ENCODE data around the gene TMEM231. TPM values are rescaled to one million over a fixed set of nuclear protein-coding genes. Genes with fewer than 3 reads are reported as not detected.

TMEM231 gene
- total and polyA plus RNA-seq, 2 of the 8 experiments (the other 6 are each of a cell fraction or from before 2014, with no cell fraction given): 8.3 to 26.7 TPM

- no peak within 1 kb of the TSS for H2BK20ac ChIP-seq (ENCODE audit: low read length)
- POLR2A ChIA-PET (ENCODE audit: partially characterized antibody): interaction anchor here (0.7 to 3.6 kb wide), 8 partner anchors 10 to 133 kb away, joined by 3 to 21 read pairs (median 6); partner anchors contain the start of genes ADAT1, CFDP1, CHST6 and TMEM231
- no peaks in the 10 kb centered on the region for H3K27me3 ChIP-seq (replicated peaks in 1 of 4; ENCODE audit: control insufficient read depth in 3 of 4, extremely low read depth in 1 of 4, insufficient read depth in 3 of 4, low read length in 3 of 4)
- H2AK5ac ChIP-seq (ENCODE audit: low read depth, low read length): no peak within 1 kb of the TSS
- H2BK120ac ChIP-seq (replicated peaks; ENCODE audit: low read depth, low read length): peak within 1 kb of the TSS; percentile 86
- DNase-seq (ENCODE audit: low read depth in 1 of 2, low spot score in 2 of 2) (peak; percentile 63 to 98), FAIRE-seq (no peak)
- no peak within 1 kb of the TSS for H3K23ac ChIP-seq (ENCODE audit: insufficient read length)
- H3K18ac ChIP-seq (ENCODE audit: extremely low read depth, low read length): peak within 1 kb of the TSS; percentile 87
- CTCF ChIA-PET (ENCODE audit: partially characterized antibody): interaction anchor here (1.3 to 9.4 kb wide), 4 partner anchors 10 to 95 kb away, joined by 3 to 96 read pairs (median 6); no protein-coding TSS in a partner anchor
- WGBS, 2 experiments (ENCODE audit: extremely low coverage in 1 of 2, insufficient coverage in 1 of 2, insufficient read length in 1 of 2, insufficient replicate concordance in 2 of 2, low coverage in 1 of 2, low lambda C conversion rate in 2 of 2, missing lambda C conversion rate in 1 of 2): 1% methylated on average over 54 of the region's 69 CpGs; no CpG with 5 or more reads in 1 of the 2 experiments
- H4K91ac ChIP-seq (replicated peaks; ENCODE audit: insufficient read length, low read length): peak within 1 kb of the TSS; percentile 83
- H2BK15ac ChIP-seq (ENCODE audit: low read length): 0 out of 2 replicates have a peak within 1 kb of the TSS, but pooled peaks have one; percentile 72
- H3K23me2 ChIP-seq (ENCODE audit: low read depth, low read length): peaks cover 9% of the 10 kb centered on the region
- no peak within 1 kb of the TSS for H2BK12ac ChIP-seq (ENCODE audit: low read depth, low read length)
- H3K79me2 ChIP-seq (ENCODE audit: control insufficient read depth in 1 of 2, insufficient read depth in 2 of 2, low read length in 2 of 2): peaks cover 0 to 13% of the 10 kb centered on the region in 2 experiments; a peak in 2 of 4 replicates
- H3K79me1 ChIP-seq (ENCODE audit: low read depth, low read length): peaks cover 3% of the 10 kb centered on the region; the same call in 1 of the 2 replicates
- no peak within 1 kb of the TSS for H3K4ac ChIP-seq (replicated peaks; ENCODE audit: insufficient read length, low read depth, low read length)
- peaks cover 1 to 8% (median 3%) of the 10 kb centered on the region in 4 experiments; a peak in 5 of 7 replicates for H3K4me1 ChIP-seq (replicated peaks in 1 of 4; ENCODE audit: control insufficient read depth in 3 of 4, insufficient read depth in 4 of 4, low read length in 3 of 4)
- H3K9me3 ChIP-seq (ENCODE audit: insufficient read depth in 2 of 2, low read depth in 1 of 2, low read length in 1 of 2): no peaks in the 10 kb centered on the region
- no peak within 1 kb of the TSS for H3K14ac ChIP-seq (ENCODE audit: insufficient read length)
- peak within 1 kb of the TSS; percentile 82; the same call in 1 of the 2 replicates for H4K8ac ChIP-seq (ENCODE audit: extremely low read depth, insufficient read depth, low read length)
- no peak within 1 kb of the TSS for H2BK5ac ChIP-seq (ENCODE audit: low read depth, low read length)
- peaks cover 5 to 7% of the 10 kb centered on the region in 2 experiments for H4K20me1 ChIP-seq (replicated peaks in 1 of 2; ENCODE audit: control insufficient read depth in 1 of 2, insufficient read depth in 2 of 2, low read length in 2 of 2)
- peak within 1 kb of the TSS; percentile 95 for H2AFZ ChIP-seq (ENCODE audit: low read length)
- peak within 1 kb of the TSS; percentile 80 to 94 (median 88) for H3K4me3 ChIP-seq (ENCODE audit: extremely low read depth in 1 of 4, insufficient read depth in 2 of 4, low read depth in 3 of 4, low read length in 4 of 4)
- peak within 1 kb of the TSS; percentile 71 to 74 (median 74); a peak in 6 of 7 replicates for H3K9ac ChIP-seq (replicated peaks in 1 of 4; ENCODE audit: extremely low read depth in 1 of 4, low read depth in 3 of 4, low read length in 3 of 4)
- H4K5ac ChIP-seq (ENCODE audit: insufficient read length, low read depth, low read length): peak within 1 kb of the TSS; percentile 67
- H3K4me2 ChIP-seq (ENCODE audit: insufficient read depth in 1 of 2, low read depth in 2 of 2, low read length in 2 of 2): peak within 1 kb of the TSS; percentile 90 to 95
- H3K56ac ChIP-seq (replicated peaks; ENCODE audit: insufficient read length, low read depth, low read length): no peak within 1 kb of the TSS
- H3K36me3 ChIP-seq (ENCODE audit: control insufficient read depth in 2 of 4, insufficient read depth in 4 of 4, low read length in 3 of 4): peaks cover 4 to 32% (median 19%) of the 10 kb centered on the region in 4 experiments; a peak in 7 of 8 replicates
- H3K27ac ChIP-seq (ENCODE audit: low read depth, low read length): no peak within 1 kb of the TSS
- TF ChIP-seq EGR1 (IDR thresholded peaks at IDR 0.05; ENCODE audit: borderline replicate concordance, low read depth, low read length): 0 out of 2 replicates have a peak, but pooled peaks have one; percentile 10
- TF ChIP-seq MAX (IDR thresholded peaks at IDR 0.05): peak; percentile 38; the same call in 1 of the 2 replicates
- TF ChIP-seq YY1 (IDR thresholded peaks at IDR 0.05; ENCODE audit: low read depth, low read length): peak; percentile 76
- no peak for TF ChIP-seq BRCA1 (IDR thresholded peaks at IDR 0.05; ENCODE audit: low read depth, low read length)
- TF ChIP-seq TAF7 (optimal IDR thresholded peaks at IDR 0.05; ENCODE audit: borderline replicate concordance, low read depth, low read length): no peak
- TF ChIP-seq SP1 (IDR thresholded peaks at IDR 0.05; ENCODE audit: low read depth, low read length): peak; percentile 60; the same call in 1 of the 2 replicates
- TF ChIP-seq POLR2AphosphoS5 (IDR thresholded peaks at IDR 0.05; ENCODE audit: low read depth, low read length): peak; percentile 36; the same call in 1 of the 2 replicates
- no peak for TF ChIP-seq CBX5 (IDR thresholded peaks at IDR 0.05; ENCODE audit: low read depth, low read length)
- no peak for TF ChIP-seq SAP30 (IDR thresholded peaks at IDR 0.05; ENCODE audit: insufficient read depth, insufficient replicate concordance, low read length)
- TF ChIP-seq KDM4A (IDR thresholded peaks at IDR 0.05; ENCODE audit: low read depth, low read length, severe bottlenecking): peak; percentile 74
- peak in 1 of 2 experiments; percentile 51; a peak in 1 of 3 replicates for TF ChIP-seq POLR2A (IDR thresholded peaks at IDR 0.05; ENCODE audit: control extremely low read depth in 1 of 2, low read depth in 2 of 2, low read length in 2 of 2)
- TF ChIP-seq BACH1 (IDR thresholded peaks at IDR 0.05; ENCODE audit: low read length): no peak
Measured at GRCh38 chr16:75566040-75566757, 10.1 kb upstream of the TMEM231 start, which contains the start of gene GABARAPL2. TSS of gene GABARAPL2 (plus strand) at chr16:75566379. CDS start at chr16:75566487, 108 bp downstream.
